GM19455 (cell line): Measurements from ENCODE around the gene RAD51B.

Experiments used
- ATAC-seq: cut with Tn5 transposase; IDR thresholded peaks from one replicate; pipeline ENCODE4 v1.9.1; 2021; ENCODE audit not compliant: unreplicated experiment

RAD51B gene

DNA sequence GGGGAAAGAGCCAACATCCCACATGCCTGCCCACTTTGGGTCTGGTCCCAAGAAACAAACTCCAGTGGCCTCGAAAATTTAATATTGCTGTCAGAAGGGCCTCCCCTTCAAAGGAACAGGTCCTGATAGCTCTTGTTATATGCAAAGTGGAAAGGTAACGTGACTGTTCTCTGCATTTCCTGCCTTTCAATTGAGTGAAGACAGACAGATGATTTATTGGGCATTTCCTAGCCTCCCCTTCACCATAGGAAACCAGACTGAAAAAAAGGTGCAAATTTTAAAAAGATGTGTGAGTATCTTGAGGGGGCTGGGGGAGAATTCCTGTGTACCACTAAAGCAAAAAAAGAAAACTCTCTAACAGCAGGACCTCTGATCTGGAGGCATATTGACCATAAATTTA is 738.1 kb downstream of the RAD51B start:
- no peak for ATAC-seq

GRCh38 chr14:68558096-68558495 is 738.5 kb downstream of the RAD51B start:
- no peak for ATAC-seq

DNA sequence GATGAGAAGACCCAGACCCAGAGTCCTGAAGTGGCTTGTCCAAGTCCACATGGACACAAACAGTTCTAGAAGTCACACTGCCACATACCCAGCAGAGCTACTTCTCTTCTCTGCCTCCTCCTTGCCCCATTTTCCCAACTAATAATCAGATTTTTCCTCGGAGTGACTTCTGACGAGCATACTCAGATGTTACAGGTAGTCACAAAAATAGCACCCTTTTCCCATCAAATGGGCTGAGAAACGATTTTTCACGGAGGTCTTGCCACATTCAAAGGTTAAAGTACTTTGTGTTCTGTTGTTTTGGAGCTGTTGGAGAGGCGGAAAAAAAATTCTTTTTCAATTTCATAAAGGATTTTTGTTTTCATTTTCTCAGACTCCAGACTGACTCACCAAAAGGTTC is 740.4 kb downstream of the RAD51B start:
- ATAC-seq, result no peak

GRCh38 chr14:68561531-68562007 is 742.0 kb downstream of the RAD51B start:
- ATAC-seq, result no peak

GRCh38 chr14:68562911-68563250 is 743.3 kb downstream of the RAD51B start:
- no peak for ATAC-seq

DNA sequence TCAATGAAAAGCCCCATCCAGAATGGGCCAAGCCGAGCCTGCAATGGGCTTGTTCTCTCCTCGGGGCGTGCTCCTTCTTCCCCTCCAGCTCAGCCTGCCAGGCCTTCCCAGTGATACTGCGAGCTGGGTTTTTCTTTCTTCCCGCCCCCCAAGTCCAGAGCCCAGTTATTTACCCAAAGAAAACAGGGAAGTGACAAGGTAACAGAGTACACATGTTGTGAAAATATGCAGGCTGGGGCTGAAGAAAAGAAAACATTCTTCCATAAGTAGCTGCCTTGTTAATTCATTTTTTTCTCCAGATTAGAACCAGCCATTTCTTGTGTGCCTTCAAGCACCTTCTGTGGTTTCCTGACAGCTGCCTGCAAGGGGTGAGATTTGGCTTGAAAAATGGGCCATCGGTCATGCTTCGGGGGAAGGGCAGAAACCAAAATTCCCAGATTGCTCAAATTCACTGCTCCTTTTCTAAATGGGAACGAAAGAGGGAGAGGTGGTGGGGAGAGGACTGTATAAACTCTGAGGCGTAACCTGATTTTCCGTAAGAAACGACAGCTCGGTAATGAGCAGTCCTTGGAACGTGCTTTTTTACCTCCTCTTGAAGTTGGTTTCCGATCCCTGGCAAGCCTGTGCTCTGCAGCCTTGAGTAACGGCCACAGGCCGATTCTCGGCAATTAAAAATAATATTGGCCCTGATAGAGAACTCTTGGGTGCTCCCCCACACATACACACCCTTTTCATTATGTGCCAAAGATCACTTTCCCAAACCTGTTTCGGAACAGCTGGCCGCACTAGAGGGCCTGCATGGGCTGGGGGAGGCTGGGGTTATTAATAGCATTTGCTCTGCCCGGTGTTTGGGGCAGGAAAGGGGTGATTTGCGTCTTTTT is 743.9 kb downstream of the RAD51B start:
- ATAC-seq, result no peak

- ATAC-seq, result no peak
Measured at GRCh38 chr14:68564191-68564825, 744.7 kb downstream of the RAD51B start.

DNA sequence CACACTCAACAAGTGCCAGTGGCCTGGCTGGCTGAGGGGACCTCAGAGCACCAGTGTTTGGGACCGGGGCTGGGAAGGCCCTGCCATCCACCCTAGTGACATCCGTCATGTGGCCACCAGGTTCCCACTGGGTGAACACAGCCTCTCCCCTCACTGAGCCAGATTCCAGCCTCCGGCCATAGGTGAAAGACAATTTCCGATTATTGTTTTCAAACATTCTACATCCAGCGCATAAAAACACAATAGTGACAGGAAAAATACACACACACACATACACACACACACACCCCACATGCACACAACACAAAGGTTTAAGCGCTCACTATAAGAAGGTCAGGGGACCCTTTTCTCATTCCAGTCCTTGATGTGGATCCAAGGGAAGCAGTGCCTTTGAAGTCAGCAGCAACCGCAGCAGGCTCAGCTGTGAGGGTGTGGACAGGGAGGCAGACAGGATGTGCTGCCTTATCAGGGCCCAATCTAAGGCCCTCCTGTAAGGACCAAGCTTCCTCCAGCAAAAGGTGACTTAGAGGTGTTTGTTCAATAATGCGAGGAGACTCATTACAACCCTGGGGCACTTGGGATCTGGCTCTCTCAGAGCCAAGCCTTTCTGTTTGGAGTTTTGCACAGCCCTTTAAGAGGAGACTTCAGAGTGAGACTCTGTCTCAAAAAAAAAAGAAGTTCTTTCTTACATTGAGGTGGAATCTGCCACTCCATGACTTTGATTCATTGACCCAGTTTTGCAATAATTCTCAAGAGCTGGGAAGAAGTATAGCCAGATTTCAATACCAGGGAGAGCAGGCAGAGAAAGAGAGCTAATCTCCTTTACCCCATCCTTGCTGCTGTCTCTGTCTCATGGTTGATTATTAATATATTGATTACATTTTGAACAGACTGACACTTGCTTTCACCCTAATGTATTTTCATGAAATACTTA is 745.5 kb downstream of the RAD51B start:
- ATAC-seq, result no peak

DNA sequence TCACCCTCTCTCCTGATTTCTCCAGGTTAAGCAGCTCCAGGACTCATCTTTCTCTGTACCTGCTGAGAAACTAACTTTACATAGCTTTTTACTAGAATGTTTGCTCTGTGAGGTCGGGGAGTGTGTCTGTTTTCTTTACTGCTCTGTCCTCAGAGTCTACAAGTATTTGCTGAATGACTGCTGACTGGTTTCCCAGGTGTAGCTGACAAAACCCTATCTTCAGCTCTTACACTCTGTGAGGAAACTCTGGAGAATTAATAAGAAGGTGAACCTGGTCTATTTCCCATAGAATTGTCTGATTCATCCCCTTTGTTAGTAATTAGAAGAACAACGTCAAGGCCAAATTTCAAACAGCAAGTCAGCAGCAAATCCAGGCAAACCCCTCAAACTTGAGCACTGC is 746.5 kb downstream of the RAD51B start:
- no peak for ATAC-seq

- ATAC-seq, result no peak
Measured at GRCh38 chr14:68568907-68569897, 749.6 kb downstream of the RAD51B start.

DNA sequence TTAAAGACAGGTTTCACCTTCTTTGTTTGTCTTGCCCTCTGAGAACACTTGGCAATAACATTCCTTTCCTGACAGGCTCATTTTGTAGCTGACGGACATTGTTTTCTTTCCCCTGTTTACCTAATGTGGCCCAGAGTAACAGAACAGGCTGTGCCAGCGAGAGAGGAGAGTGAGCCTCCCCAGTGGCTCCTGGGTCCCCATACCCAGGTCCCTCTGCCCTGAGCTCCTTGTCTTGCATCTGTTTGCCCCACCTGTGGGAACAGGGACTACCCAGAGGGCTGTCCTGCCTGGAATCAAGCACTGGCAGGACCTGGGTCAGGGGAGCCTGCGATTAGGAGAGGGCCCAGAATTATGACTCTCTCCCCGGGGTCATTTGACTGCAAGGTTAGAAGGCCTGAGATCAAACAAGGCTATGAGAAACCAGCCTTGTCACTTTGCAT is 750.4 kb downstream of the RAD51B start:
- no peak for ATAC-seq

DNA sequence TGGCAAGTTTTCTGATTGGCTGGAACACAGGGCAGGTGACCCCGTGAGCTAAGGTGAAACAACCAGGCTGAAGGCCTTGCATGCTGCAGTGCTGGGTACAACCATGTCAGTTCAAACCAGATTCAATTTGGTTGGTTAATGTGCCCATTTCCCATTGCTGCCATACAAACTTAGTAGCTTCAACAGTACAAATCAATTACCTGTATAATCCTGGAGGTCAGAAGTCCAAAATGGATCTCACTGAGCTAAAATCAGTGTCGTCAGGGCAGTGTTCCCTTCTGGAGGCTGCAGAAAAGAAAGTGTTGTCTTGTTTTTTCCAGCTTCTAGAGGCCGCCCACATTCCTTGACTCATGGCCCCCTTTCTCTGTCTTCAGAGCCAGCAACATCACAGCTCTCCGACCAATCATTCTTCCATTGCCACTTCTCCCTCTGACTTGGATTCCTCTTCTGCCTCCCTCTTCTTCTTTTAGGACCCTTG is 751.6 kb downstream of the RAD51B start:
- no peak for ATAC-seq

DNA sequence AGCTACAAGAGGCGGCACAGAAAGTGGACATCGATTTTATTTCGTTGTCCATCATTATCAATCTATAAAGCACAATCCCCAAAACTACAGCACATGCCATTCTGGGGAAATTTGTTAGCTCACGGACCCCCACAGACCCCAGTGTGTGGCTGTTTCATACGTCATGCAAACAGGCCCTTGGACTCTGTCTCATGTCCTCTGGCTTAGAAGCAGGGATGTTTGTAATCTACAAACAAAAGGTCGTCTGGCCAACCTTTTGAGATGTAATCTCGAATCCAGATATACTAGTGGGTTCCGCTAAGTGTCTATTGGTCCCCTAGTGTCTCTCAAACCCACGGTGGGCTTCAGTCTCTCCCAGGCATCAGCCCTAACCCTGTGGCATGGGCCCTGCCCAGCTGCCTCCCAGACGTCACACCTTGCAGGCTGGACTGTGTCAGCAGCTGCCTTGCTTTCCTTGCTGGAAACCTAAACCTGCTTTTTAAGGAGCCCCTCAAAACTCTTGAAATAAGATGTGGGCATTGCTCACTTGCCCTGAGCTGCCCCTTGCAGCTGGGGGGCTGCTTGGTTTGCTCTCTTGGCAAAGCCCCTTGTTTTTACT is 752.4 kb downstream of the RAD51B start:
- ATAC-seq, result no peak

- ATAC-seq, result no peak
Measured at GRCh38 chr14:68573126-68573525, 753.5 kb downstream of the RAD51B start.

- ATAC-seq, result no peak
Measured at GRCh38 chr14:68573722-68574121, 754.1 kb downstream of the RAD51B start.

GRCh38 chr14:68574461-68574860 is 754.9 kb downstream of the RAD51B start:
- ATAC-seq, result no peak

DNA sequence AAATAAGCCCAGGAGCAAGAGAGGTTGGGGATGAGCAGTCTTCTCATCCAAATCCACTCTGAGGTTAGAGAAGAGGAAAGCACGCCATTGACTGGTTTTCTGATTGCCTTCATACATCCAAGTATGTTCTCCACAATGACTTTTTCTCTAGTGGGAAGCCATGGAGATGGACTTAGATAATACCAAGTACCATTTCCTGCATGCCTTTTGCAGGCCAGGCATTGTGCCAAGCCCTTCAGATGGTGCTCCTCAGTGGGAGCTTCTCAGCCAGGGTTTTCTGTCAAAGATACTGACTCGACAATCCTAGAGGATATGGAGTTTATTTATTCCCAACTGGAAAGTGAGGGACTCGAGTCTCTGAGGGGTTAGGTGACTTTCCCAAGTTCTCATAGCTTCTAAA is 755.3 kb downstream of the RAD51B start:
- no peak for ATAC-seq

DNA sequence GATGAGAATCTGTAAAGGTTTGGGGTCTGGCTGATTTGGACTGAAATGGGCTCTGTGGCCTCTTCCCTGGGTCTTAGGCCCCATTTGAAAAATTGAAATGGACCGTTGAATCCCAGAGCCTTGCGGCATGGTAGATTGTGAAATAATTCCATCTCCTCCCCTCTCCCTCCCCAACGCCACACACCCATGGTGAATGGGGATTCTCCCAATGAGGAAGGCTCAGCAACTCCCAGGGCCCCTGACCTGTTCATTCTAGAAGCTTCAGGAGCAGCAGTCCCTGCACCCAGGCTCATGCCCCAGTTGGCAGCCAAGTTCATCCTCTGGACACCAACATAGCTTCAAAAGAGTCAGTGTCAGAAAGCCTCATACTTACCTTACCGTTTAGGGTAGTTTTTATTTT is 755.8 kb downstream of the RAD51B start:
- no peak for ATAC-seq

- no peak for ATAC-seq
Measured at GRCh38 chr14:68576031-68576430, 756.5 kb downstream of the RAD51B start.
